ENCODE results near the gene SLC2A4. TPM values are rescaled to one million over a fixed set of nuclear protein-coding genes. Genes with fewer than 3 reads are reported as not detected.

Gene SLC2A4
- polyA plus RNA-seq, result 1.1 TPM
- long read RNA-seq, donor 1, partial matches to known transcripts, result 0 of 1 reads
- long read RNA-seq, donor 1, other reads (novel, unspliced or antisense), result 0 of 1 reads
- long read RNA-seq, donor 2, result 0 reads
- long read RNA-seq, donor 3, result 0 reads
- long read RNA-seq, donor 4, result 0 reads
- long read RNA-seq, donor 5, result 0 reads
- long read RNA-seq, donor 6, result 0 reads
- long read RNA-seq, donor 7, result 0 reads
- long read RNA-seq, donor 8, result 0 reads
- long read RNA-seq, donor 9, partial matches to known transcripts, result 0 of 1 reads
- long read RNA-seq, donor 9, other reads (novel, unspliced or antisense), result 0 of 1 reads
- long read RNA-seq, donor 10, result 0 reads
- long read RNA-seq, donor 11, result 0 reads

- peak; percentile 92 to 94 for DNase-seq
- peak within 1 kb of the TSS; percentile 46 for H3K4me3 ChIP-seq (ENCODE audit: low read length)
- H3K27ac ChIP-seq (ENCODE audit: low read length), result peak within 1 kb of the TSS; percentile 10
- H3K36me3 ChIP-seq (ENCODE audit: control insufficient read depth, insufficient read depth, low read length), result no peaks in the 10 kb centered on the region
- no CpG with 5 or more reads among the region's 71 CpGs for WGBS (ENCODE audit: insufficient coverage, low lambda C conversion rate)
- H3K4me1 ChIP-seq (ENCODE audit: control insufficient read depth, insufficient read depth, low read length), result peaks cover 34% of the 10 kb centered on the region
- peaks cover 4% of the 10 kb centered on the region for H3K9me3 ChIP-seq (ENCODE audit: control insufficient read depth, low read depth, low read length)
- H3K27me3 ChIP-seq (ENCODE audit: control insufficient read depth, insufficient read depth, low read length), result peaks cover 16% of the 10 kb centered on the region
Observed at GRCh38 chr17:7281074-7281952, at the start of gene SLC2A4. Gene SLC2A4 (plus strand): TSS chr17:7281718. CDS start chr17:7281935, 217 bp downstream.

DNA sequence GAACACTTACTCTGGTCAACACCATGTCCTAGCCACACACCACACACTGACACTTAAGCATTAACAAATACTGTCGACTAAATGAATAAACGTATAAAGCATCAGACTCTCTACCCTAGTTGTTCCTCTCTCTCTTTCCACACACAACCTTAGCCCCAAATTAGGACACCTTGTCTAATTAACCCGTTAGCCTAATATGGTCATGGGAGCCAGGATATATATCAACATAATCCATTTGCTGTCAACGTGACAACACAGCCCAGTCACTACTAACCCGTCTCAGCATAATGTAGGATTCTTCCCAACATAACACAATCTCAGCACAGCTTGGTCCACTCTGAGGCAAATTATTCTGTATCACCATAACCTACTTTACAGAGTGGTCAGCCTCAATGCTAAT is 49.4 kb upstream of the SLC2A4 start:
- peaks cover 21% of the 10 kb centered on the region for H3K4me1 ChIP-seq (ENCODE audit: control insufficient read depth, insufficient read depth, low read length)
- H3K27ac ChIP-seq (ENCODE audit: low read length), result no peak overlapping the region
- H3K9me3 ChIP-seq (ENCODE audit: control insufficient read depth, low read depth, low read length), result peaks cover 2% of the 10 kb centered on the region
- H3K27me3 ChIP-seq (ENCODE audit: control insufficient read depth, insufficient read depth, low read length), result no peaks in the 10 kb centered on the region
- no peak for DNase-seq
- H3K36me3 ChIP-seq (ENCODE audit: control insufficient read depth, insufficient read depth, low read length), result peaks cover 56% of the 10 kb centered on the region
- no CpG with 5 or more reads among the region's 5 CpGs for WGBS (ENCODE audit: insufficient coverage, low lambda C conversion rate)
- H3K4me3 ChIP-seq (ENCODE audit: low read length), result peak overlapping the region; percentile 95

DNA sequence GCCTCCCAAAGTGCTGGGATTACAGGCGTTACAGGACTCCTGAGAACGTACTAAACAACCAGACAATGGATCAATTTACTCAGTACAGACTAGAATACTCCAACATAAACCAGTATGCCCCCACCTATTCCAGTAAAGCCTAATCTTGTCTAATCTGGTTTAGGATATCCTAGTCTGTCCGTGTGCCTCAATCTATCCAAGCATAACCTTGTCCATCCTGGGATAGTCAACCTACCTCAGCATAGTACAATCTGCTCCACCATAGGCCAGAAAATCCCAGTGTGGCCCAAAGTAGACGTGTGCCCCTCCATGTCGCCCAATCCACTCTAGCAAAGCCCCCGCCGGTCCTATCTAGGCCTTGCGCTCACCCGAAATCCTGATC is 47.8 kb upstream of the SLC2A4 start:
- Histone ChIP-seq H3K27ac (ENCODE audit: low read length) (peak overlapping the region; percentile 96), H3K4me1 (ENCODE audit: control insufficient read depth, insufficient read depth, low read length) (peaks cover 26% of the 10 kb centered on the region), H3K36me3 (ENCODE audit: control insufficient read depth, insufficient read depth, low read length) (peaks cover 43% of the 10 kb centered on the region), H3K27me3 (ENCODE audit: control insufficient read depth, insufficient read depth, low read length) (no peaks in the 10 kb centered on the region), H3K9me3 (ENCODE audit: control insufficient read depth, low read depth, low read length) (peaks cover 2% of the 10 kb centered on the region), H3K4me3 (ENCODE audit: low read length) (peak overlapping the region; percentile 95)
- no CpG with 5 or more reads among the region's 9 CpGs for WGBS (ENCODE audit: insufficient coverage, low lambda C conversion rate)
- DNase-seq, result no peak

- peak within 1 kb of the TSS; percentile 95 for H3K4me3 ChIP-seq (ENCODE audit: low read length)
- H3K4me1 ChIP-seq (ENCODE audit: control insufficient read depth, insufficient read depth, low read length), result peaks cover 26% of the 10 kb centered on the region
- H3K9me3 ChIP-seq (ENCODE audit: control insufficient read depth, low read depth, low read length), result no peaks in the 10 kb centered on the region
- peak; percentile 96 to 97 for DNase-seq
- H3K27ac ChIP-seq (ENCODE audit: low read length), result peak within 1 kb of the TSS; percentile 96
- WGBS (ENCODE audit: insufficient coverage, low lambda C conversion rate), result no CpG with 5 or more reads among the region's 72 CpGs
- H3K27me3 ChIP-seq (ENCODE audit: control insufficient read depth, insufficient read depth, low read length), result no peaks in the 10 kb centered on the region
- H3K36me3 ChIP-seq (ENCODE audit: control insufficient read depth, insufficient read depth, low read length), result peaks cover 37% of the 10 kb centered on the region
Observed at GRCh38 chr17:7234083-7234951, 47.2 kb upstream of the SLC2A4 start, which contains the start of gene DVL2. Gene DVL2 (minus strand): TSS chr17:7234517. CDS start chr17:7234262, 255 bp downstream.

DNA sequence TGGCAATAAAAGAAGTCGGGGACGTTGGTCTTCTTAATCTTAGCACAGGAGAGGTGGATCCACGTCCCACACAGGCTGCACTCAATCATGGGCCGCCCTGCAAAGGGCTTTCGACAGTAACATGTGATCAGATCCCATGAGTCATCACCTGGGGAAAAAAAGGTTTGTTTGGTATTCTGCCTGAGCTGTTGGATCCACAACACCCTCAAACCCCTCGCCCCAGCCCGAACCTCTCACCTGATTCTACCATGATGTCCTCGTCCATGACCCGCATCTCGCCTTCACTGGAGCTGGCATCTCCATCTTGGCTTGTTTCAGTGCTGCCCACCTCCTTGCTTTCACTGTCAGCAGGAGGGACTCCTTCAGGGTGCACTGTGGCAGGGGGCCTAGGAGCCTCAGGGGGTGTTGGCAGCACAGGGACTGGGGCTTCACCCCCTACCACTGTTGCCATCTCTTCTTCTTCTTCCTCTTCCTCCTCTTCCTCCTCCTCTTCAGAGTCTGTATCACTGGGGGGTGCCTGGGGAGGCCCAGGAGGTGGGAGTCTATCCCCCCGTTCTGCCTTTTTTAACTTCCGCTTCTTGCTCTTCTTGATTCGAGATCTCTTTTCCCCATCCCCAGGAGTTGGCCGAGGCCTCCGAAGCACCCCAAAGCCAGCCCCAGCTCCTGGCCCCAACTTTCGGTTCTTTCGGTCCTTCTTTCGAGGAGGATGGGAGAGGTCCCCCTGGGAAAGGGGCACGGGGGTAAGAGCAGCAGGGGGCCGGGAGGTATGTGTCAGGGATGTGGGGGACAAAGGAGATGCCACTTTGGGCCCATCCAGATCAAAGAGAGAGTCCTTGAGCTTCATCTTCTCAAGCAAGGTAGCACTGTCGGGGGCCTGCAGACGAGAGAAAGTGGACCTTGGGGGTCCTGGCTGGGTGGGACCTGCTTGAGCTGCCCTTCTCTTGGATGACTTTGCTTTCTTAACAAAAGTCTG is 45.5 kb upstream of the SLC2A4 start:
- no CpG with 5 or more reads among the region's 22 CpGs for WGBS (ENCODE audit: insufficient coverage, low lambda C conversion rate)
- Histone ChIP-seq H3K27ac (ENCODE audit: low read length) (peak overlapping the region; percentile 96), H3K27me3 (ENCODE audit: control insufficient read depth, insufficient read depth, low read length) (no peaks in the 10 kb centered on the region), H3K4me3 (ENCODE audit: low read length) (peak overlapping the region; percentile 95), H3K9me3 (ENCODE audit: control insufficient read depth, low read depth, low read length) (no peaks in the 10 kb centered on the region), H3K4me1 (ENCODE audit: control insufficient read depth, insufficient read depth, low read length) (peaks cover 37% of the 10 kb centered on the region), H3K36me3 (ENCODE audit: control insufficient read depth, insufficient read depth, low read length) (peaks cover 32% of the 10 kb centered on the region)
- DNase-seq, result peak in 1 of 2 donors; percentile 65

- no peaks in the 10 kb centered on the region for H3K27me3 ChIP-seq (ENCODE audit: control insufficient read depth, insufficient read depth, low read length)
- 88% methylated on average over 5 of the region's 6 CpGs for WGBS (ENCODE audit: insufficient coverage, low lambda C conversion rate)
- no peaks in the 10 kb centered on the region for H3K9me3 ChIP-seq (ENCODE audit: control insufficient read depth, low read depth, low read length)
- H3K4me1 ChIP-seq (ENCODE audit: control insufficient read depth, insufficient read depth, low read length), result peaks cover 40% of the 10 kb centered on the region
- H3K27ac ChIP-seq (ENCODE audit: low read length), result peak overlapping the region; percentile 66
- peak overlapping the region; percentile 98 for H3K4me3 ChIP-seq (ENCODE audit: low read length)
- no peak for DNase-seq
- H3K36me3 ChIP-seq (ENCODE audit: control insufficient read depth, insufficient read depth, low read length), result peaks cover 34% of the 10 kb centered on the region
Observed at GRCh38 chr17:7236808-7237207, 44.7 kb upstream of the SLC2A4 start.

- no peaks in the 10 kb centered on the region for H3K27me3 ChIP-seq (ENCODE audit: control insufficient read depth, insufficient read depth, low read length)
- peaks cover 34% of the 10 kb centered on the region for H3K36me3 ChIP-seq (ENCODE audit: control insufficient read depth, insufficient read depth, low read length)
- H3K4me1 ChIP-seq (ENCODE audit: control insufficient read depth, insufficient read depth, low read length), result peaks cover 36% of the 10 kb centered on the region
- peak overlapping the region; percentile 66 for H3K27ac ChIP-seq (ENCODE audit: low read length)
- WGBS (ENCODE audit: insufficient coverage, low lambda C conversion rate), result no CpG with 5 or more reads among the region's 6 CpGs
- no peak for DNase-seq
- H3K4me3 ChIP-seq (ENCODE audit: low read length), result peak overlapping the region; percentile 98
- H3K9me3 ChIP-seq (ENCODE audit: control insufficient read depth, low read depth, low read length), result no peaks in the 10 kb centered on the region
Observed at GRCh38 chr17:7237266-7237760, 44.2 kb upstream of the SLC2A4 start.

GRCh38 chr17:7237761-7238419 is 43.6 kb upstream of the SLC2A4 start:
- peak; percentile 75 to 88 for DNase-seq
- H3K4me1 ChIP-seq (ENCODE audit: control insufficient read depth, insufficient read depth, low read length), result peaks cover 32% of the 10 kb centered on the region
- WGBS (ENCODE audit: insufficient coverage, low lambda C conversion rate), result no CpG with 5 or more reads among the region's 73 CpGs

More at GRCh38 chr17:7237761-7238419, 43.6 kb upstream of the SLC2A4 start:
- Histone ChIP-seq H3K4me3 (ENCODE audit: low read length) (peak overlapping the region; percentile 98), H3K27ac (ENCODE audit: low read length) (peak overlapping the region; percentile 66), H3K36me3 (ENCODE audit: control insufficient read depth, insufficient read depth, low read length) (peaks cover 34% of the 10 kb centered on the region), H3K9me3 (ENCODE audit: control insufficient read depth, low read depth, low read length) (no peaks in the 10 kb centered on the region), H3K27me3 (ENCODE audit: control insufficient read depth, insufficient read depth, low read length) (no peaks in the 10 kb centered on the region)
